PC-9 (cell line): Measurements from ENCODE around the gene GLOD5. TPM values are rescaled to one million over a fixed set of nuclear protein-coding genes. Genes with fewer than 3 reads are reported as not detected.

Source experiments
- BruUV-seq: library from RNA; stranded (reverse); fragments of 400-500 nt; replicated peaks from 2 replicates; lab custom pipeline; 2021; lab: Mats Ljungman, UMichigan
- CTCF ChIA-PET: fragments of 300-600 bp; sonication (Branson Sonifier 250); formaldehyde crosslinking; loops from one replicate; lab custom pipeline; 2022; ENCODE audit warnings: antibody characterized with exemption; lab: Charles Lee
- POLR2A ChIA-PET: fragments of 300-600 bp; sonication (Branson Sonifier 250); formaldehyde crosslinking; loops from one replicate; lab custom pipeline; 2022; ENCODE audit warnings: antibody characterized with exemption; ENCODE audit not compliant: unreplicated experiment; lab: Charles Lee
- DNase-seq, 2 experiments: peaks; one replicate each; pipeline versions ENCODE4 v3.0.0 to v3.0.0-alpha.2; 2015 to 2022; ENCODE audit warnings: mixed read lengths in 1 of 2
- H2AFZ ChIP-seq: fragments of 200-600 bp; sonication (generic); 2 replicates; pipeline ENCODE4 v1.8.1; 2017; ENCODE audit warnings: antibody characterized with exemption
- H3F3A ChIP-seq: fragments of 200-600 bp; sonication (generic); 2 replicates; pipeline ENCODE4 v1.8.1; 2017; ENCODE audit warnings: antibody characterized with exemption, mild to moderate bottlenecking, low read depth; ENCODE audit not compliant: insufficient read depth
- H3K27ac ChIP-seq: fragments of 200-600 bp; sonication (generic); 2 replicates; pipeline ENCODE4 v1.6.1; 2016; ENCODE audit warnings: mixed run types
- H3K27me3 ChIP-seq: fragments of 200-600 bp; sonication (generic); 2 replicates; pipeline ENCODE4 v1.6.1; 2016; ENCODE audit warnings: low read depth, mixed run types; ENCODE audit not compliant: insufficient read depth
- H3K36me3 ChIP-seq: fragments of 200-600 bp; sonication (generic); 2 replicates; pipeline ENCODE4 v1.6.1; 2016; ENCODE audit warnings: low read depth, mixed run types
- H3K4me1 ChIP-seq: fragments of 200-600 bp; sonication (generic); replicated peaks from 2 replicates; pipeline ENCODE4 v1.6.1; 2016; ENCODE audit warnings: mixed run types; ENCODE audit not compliant: insufficient read depth
- H3K4me2 ChIP-seq: fragments of 200-600 bp; sonication (generic); 2 replicates; pipeline ENCODE4 v1.6.1; 2017; ENCODE audit warnings: mixed run types
- H3K4me3 ChIP-seq: fragments of 200-600 bp; sonication (generic); 2 replicates; pipeline ENCODE4 v1.6.1; 2016; ENCODE audit warnings: mixed run types
- H3K79me2 ChIP-seq: fragments of 200-600 bp; sonication (generic); 2 replicates; pipeline ENCODE4 v1.6.1; 2017; ENCODE audit warnings: low read depth, mixed run types
- H3K9me2 ChIP-seq: fragments of 200-600 bp; sonication (generic); 2 replicates; pipeline ENCODE4 v1.8.1; 2017; ENCODE audit warnings: mild to moderate bottlenecking; ENCODE audit not compliant: insufficient read depth
- H3K9me3 ChIP-seq: fragments of 200-600 bp; sonication (generic); 2 replicates; pipeline ENCODE4 v1.8.1; 2016; ENCODE audit warnings: low read depth; ENCODE audit not compliant: insufficient read depth
- H4K20me1 ChIP-seq: fragments of 200-600 bp; sonication (generic); 2 replicates; pipeline ENCODE4 v1.8.1; 2017; ENCODE audit not compliant: insufficient read depth
- CTCF ChIP-seq: fragments of 200-600 bp; sonication (generic); conservative IDR thresholded peaks from 2 replicates; pipeline ENCODE4 v1.6.1; 2017; ENCODE audit warnings: mixed run types, antibody characterized with exemption, mild to moderate bottlenecking, moderate library complexity
- EZH2 ChIP-seq: fragments of 200-600 bp; sonication (generic); IDR thresholded peaks from 2 replicates; pipeline ENCODE4 v1.8.0; 2017; ENCODE audit warnings: antibody characterized with exemption, low read depth
- intact Hi-C: fragments of 100-400 bp; cut with micrococcal nuclease; formaldehyde crosslinking; loops from one replicate; pipeline ENCODE4 v1.10.0; 2022; ENCODE audit not compliant: unreplicated experiment
- total RNA-seq: library from RNA; stranded (reverse); gene quantifications from 2 replicates; pipeline ENCODE4 v1.2.3, GENCODE V29; 2021

The GLOD5 gene
- total RNA-seq, 1 experiment from 2014 or later = not detected

- no peaks in the 10 kb centered on the region for H3K9me3 ChIP-seq
- no peaks in the 10 kb centered on the region for H3K9me2 ChIP-seq
- H2AFZ ChIP-seq = no peak overlapping the region
- no peaks in the 10 kb centered on the region for H3K36me3 ChIP-seq
- no peaks in the 10 kb centered on the region for H4K20me1 ChIP-seq
- CTCF ChIA-PET = no interaction called here
- no TSS peak for BruUV-seq
- H3K4me1 ChIP-seq = no peaks in the 10 kb centered on the region
- no peak for TF ChIP-seq CTCF
- no peak for TF ChIP-seq EZH2
- no peaks in the 10 kb centered on the region for H3F3A ChIP-seq
- no peak for DNase-seq
- no peak overlapping the region for H3K27ac ChIP-seq
- H3K27me3 ChIP-seq = no peaks in the 10 kb centered on the region
- no peak overlapping the region for H3K4me2 ChIP-seq
- H3K79me2 ChIP-seq = no peaks in the 10 kb centered on the region
- intact Hi-C loops = no loop called here
- H3K4me3 ChIP-seq = no peak overlapping the region
- POLR2A ChIA-PET = no interaction called here
Observed at GRCh38 chrX:48823053-48823452, 61.5 kb downstream of the GLOD5 start.

Other genes starting within 250 kb of the GLOD5 start
- 88.1 and 113 TPM in 2 replicates for gene EBP, start 239.9 kb upstream of the GLOD5 start, total RNA-seq
- 7.4 and 9.0 TPM in 2 replicates for gene TBC1D25, start 222.0 kb upstream of the GLOD5 start, total RNA-seq
- gene RBM3, start 187.3 kb upstream of the GLOD5 start, total RNA-seq = 120 and 134 TPM in 2 replicates
- gene WDR13, start 164.3 kb upstream of the GLOD5 start, total RNA-seq = 28.6 and 43.9 TPM in 2 replicates
- gene WAS, start 77.9 kb upstream of the GLOD5 start, total RNA-seq = 0.22 TPM in 1 of 2 replicates, not detected in the other
- 10.5 and 11.7 TPM in 2 replicates for gene SUV39H1, start 65.0 kb upstream of the GLOD5 start, total RNA-seq
- not detected in 2 replicates for gene GATA1, start 24.8 kb downstream of the GLOD5 start, total RNA-seq
- 44.2 and 48.5 TPM in 2 replicates for gene HDAC6, start 40.3 kb downstream of the GLOD5 start, total RNA-seq
- gene ERAS, start 64.8 kb downstream of the GLOD5 start, total RNA-seq = 0.50 TPM in 1 of 2 replicates, not detected in the other
- not detected in 2 replicates for gene PCSK1N, start 73.9 kb downstream of the GLOD5 start, total RNA-seq
- gene TIMM17B, start 136.0 kb downstream of the GLOD5 start, total RNA-seq = 44.9 and 54.1 TPM in 2 replicates
- gene PQBP1, start 136.2 kb downstream of the GLOD5 start, total RNA-seq = 36.4 and 39.4 TPM in 2 replicates
- 24.1 and 29.6 TPM in 2 replicates for gene SLC35A2, start 149.9 kb downstream of the GLOD5 start, total RNA-seq
- 3.6 and 4.4 TPM in 2 replicates for gene PIM2, start 157.3 kb downstream of the GLOD5 start, total RNA-seq
- gene OTUD5, start 195.9 kb downstream of the GLOD5 start, total RNA-seq = 34.6 and 37.1 TPM in 2 replicates
- 1.2 and 2.2 TPM in 2 replicates for gene KCND1, start 210.1 kb downstream of the GLOD5 start, total RNA-seq
- gene GRIPAP1, start 240.5 kb downstream of the GLOD5 start, total RNA-seq = 33.6 and 35.2 TPM in 2 replicates